HAP-1 (cell line): ENCODE results near the gene NRP1.
A peak's percentile ranks its signal among the peaks of the same experiment; 100 is the strongest.

Experiments used
- DNase-seq, 2 experiments: peaks; one replicate each; pipeline ENCODE4 v3.0.0-alpha.2; 2016 to 2020; ENCODE audit warnings: low spot score in 2 of 2
- H3K27me3 ChIP-seq: fragments of 250-450 bp; sonication (Bioruptor Pico); 2 replicates; pipeline ENCODE4 v1.5.1; 2020; ENCODE audit warnings: low read depth, mild to moderate bottlenecking, moderate library complexity
- H3K36me3 ChIP-seq: fragments of 250-450 bp; sonication (Bioruptor Pico); replicated peaks from 2 replicates; pipeline ENCODE4 v1.5.1; 2020; ENCODE audit warnings: mild to moderate bottlenecking
- H3K4me1 ChIP-seq: fragments of 250-450 bp; sonication (Bioruptor Pico); 2 replicates; pipeline ENCODE4 v1.5.1; 2020; ENCODE audit warnings: mild to moderate bottlenecking
- H3K4me3 ChIP-seq: fragments of 250-450 bp; sonication (Bioruptor Pico); 2 replicates; pipeline ENCODE4 v1.5.1; 2020; ENCODE audit warnings: mild to moderate bottlenecking, moderate library complexity
- H3K9me3 ChIP-seq: fragments of 250-450 bp; sonication (Bioruptor Pico); 2 replicates; pipeline ENCODE4 v1.5.1; 2020; ENCODE audit warnings: mild to moderate bottlenecking, moderate library complexity
- in situ Hi-C: fragments of 300-500 bp; cut with MboI; formaldehyde crosslinking; loops from 3 replicates; pipeline ENCODE4 v1.14.3; 2020; ENCODE audit warnings: low sequenced_read_pairs, inconsistent platforms, mixed read lengths

NRP1 gene

GRCh38 chr10:33327751-33328150 is 6.7 kb downstream of the NRP1 start:
- in situ Hi-C loops, result loop anchor here (25.0 kb wide), 3 partner anchors 860 to 1310 kb away; no protein-coding TSS in a partner anchor
- H3K9me3 ChIP-seq, result no peaks in the 10 kb centered on the region
- H3K36me3 ChIP-seq, result peaks cover 12% of the 10 kb centered on the region

GRCh38 chr10:33326933-33327332 is 7.5 kb downstream of the NRP1 start:
- no peak overlapping the region for H3K4me3 ChIP-seq
- DNase-seq, result no peak
- H3K27me3 ChIP-seq, result no peaks in the 10 kb centered on the region
- in situ Hi-C loops, result loop anchor here (25.0 kb wide), 3 partner anchors 860 to 1310 kb away; no protein-coding TSS in a partner anchor
- peaks cover 49% of the 10 kb centered on the region for H3K4me1 ChIP-seq
- no peaks in the 10 kb centered on the region for H3K9me3 ChIP-seq
- H3K36me3 ChIP-seq, result peaks cover 12% of the 10 kb centered on the region

More at GRCh38 chr10:33327751-33328150, 6.7 kb downstream of the NRP1 start:
- H3K27me3 ChIP-seq, result no peaks in the 10 kb centered on the region
- H3K4me3 ChIP-seq, result no peak overlapping the region
- peaks cover 49% of the 10 kb centered on the region for H3K4me1 ChIP-seq
- no peak for DNase-seq

DNA sequence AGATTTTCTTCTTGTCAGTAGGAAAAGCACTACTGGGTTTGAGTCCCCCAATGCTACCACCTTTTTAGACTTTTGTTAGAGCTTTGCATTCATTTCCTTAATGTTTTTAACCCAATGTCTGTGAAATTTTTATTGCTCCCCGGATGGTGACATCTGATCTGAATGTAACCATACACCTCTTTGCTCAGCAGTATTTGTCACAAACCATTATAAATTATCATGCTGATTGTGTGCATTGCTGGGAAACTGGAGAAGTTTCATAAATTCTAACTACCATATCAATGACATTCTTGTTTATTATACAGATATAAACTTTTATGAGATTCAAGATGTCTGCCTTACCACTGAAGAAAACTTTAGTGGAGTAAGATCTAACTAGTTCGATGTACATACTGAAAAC is 8.5 kb downstream of the NRP1 start:
- Histone ChIP-seq H3K27me3 (no peaks in the 10 kb centered on the region), H3K4me1 (peaks cover 44% of the 10 kb centered on the region), H3K36me3 (peaks cover 15% of the 10 kb centered on the region), H3K9me3 (no peaks in the 10 kb centered on the region), H3K4me3 (no peak overlapping the region)
- peak in 1 of 2 experiments; percentile 72 for DNase-seq
- in situ Hi-C loops, result loop anchor here (25.0 kb wide), 3 partner anchors 861 to 1311 kb away; no protein-coding TSS in a partner anchor

DNA sequence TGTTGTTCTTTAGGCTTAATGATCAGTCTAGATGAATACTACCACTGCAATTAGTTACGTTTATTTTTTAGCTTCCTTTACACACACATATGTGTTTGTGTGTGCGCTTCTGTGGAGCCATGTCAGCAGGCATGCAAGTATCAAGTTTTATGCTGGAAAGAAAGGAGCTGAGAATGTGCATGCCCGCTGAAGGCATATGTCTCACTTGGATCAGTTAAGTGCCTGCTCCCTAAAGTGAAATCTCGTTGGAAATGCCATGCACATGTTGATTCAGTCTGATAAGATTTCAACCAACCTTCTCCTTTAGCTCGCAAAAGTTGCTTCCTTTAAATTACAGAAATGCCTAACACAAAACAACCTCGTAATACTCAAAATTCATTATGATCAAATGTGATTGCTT is 10.7 kb downstream of the NRP1 start:
- no peak for DNase-seq
- in situ Hi-C loops, result no loop called here
- H3K36me3 ChIP-seq, result peaks cover 3% of the 10 kb centered on the region; the same call in 1 of the 2 replicates
- no peak overlapping the region for H3K4me3 ChIP-seq
- H3K4me1 ChIP-seq, result peaks cover 44% of the 10 kb centered on the region
- no peaks in the 10 kb centered on the region for H3K9me3 ChIP-seq
- H3K27me3 ChIP-seq, result no peaks in the 10 kb centered on the region

DNA sequence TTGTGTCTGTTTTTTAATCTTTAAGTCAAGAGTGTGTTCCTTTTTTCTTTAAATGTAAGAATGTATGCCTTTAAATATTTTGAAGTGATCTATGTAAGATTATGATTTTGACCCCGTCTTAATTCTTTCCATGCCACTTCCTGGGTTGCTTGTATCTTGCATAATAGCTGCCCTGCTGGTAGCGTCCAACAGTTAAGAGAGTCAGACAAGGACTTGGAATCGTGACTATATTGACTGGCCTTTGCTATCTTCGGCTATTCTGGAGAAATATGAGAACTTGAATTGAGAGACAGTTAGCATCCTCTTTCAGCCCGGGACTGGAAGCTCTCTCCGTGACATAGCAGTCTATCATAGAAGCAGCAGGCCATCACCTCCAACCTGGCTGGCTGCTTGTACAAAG is 13.0 kb downstream of the NRP1 start:
- Histone ChIP-seq H3K4me1 (peaks cover 26% of the 10 kb centered on the region), H3K36me3 (0 out of 2 replicates have a peak, but pooled peaks cover 3% of the 10 kb centered on the region), H3K27me3 (no peaks in the 10 kb centered on the region), H3K9me3 (no peaks in the 10 kb centered on the region), H3K4me3 (no peak overlapping the region)
- DNase-seq, result no peak
- in situ Hi-C loops, result no loop called here

DNA sequence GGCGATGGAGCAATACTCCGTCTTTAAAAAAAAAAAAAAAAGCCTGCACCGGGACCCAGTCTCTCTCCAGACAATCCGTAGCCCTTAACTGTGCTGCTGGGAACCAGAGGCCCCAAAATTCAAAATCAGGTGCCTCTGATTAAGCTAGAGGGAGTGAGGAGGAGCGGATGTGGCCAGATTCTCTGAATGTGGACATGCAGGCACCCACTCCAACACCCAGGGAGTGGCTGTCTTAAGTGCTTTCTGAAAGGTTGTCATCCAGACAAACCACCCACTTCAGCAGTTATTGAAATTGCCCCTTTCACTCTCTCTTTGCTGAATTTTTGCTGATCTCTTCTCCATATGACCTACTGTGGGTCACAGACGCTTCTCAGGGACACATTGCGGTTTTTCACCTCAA is 14.2 kb downstream of the NRP1 start:
- Histone ChIP-seq H3K4me1 (peaks cover 17% of the 10 kb centered on the region), H3K36me3 (0 out of 2 replicates have a peak, but pooled peaks cover 3% of the 10 kb centered on the region), H3K4me3 (no peak overlapping the region), H3K9me3 (no peaks in the 10 kb centered on the region), H3K27me3 (no peaks in the 10 kb centered on the region)
- DNase-seq, result no peak
- in situ Hi-C loops, result no loop called here

DNA sequence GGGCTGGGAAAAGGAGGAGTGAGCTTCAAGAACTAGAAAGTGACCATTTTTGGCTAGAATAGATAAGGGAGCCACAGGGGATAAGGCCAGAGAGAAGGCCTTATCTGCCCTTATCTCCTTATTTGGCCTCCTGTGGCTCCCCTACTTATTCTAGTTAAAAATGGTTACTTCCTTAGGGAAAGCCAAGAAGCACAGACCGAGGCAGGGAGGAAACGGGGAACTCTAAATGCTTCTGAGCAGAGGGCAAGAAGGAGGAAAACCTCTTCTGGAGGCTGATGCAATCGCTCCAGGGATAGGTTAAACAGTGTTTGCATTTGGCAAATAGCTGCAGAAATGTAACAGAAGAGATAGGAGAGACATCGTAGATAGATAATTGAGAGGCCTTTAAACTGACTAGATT is 18.6 kb downstream of the NRP1 start:
- 0 out of 2 replicates have a peak, but pooled peaks cover 3% of the 10 kb centered on the region for H3K36me3 ChIP-seq
- DNase-seq, result no peak

DNA sequence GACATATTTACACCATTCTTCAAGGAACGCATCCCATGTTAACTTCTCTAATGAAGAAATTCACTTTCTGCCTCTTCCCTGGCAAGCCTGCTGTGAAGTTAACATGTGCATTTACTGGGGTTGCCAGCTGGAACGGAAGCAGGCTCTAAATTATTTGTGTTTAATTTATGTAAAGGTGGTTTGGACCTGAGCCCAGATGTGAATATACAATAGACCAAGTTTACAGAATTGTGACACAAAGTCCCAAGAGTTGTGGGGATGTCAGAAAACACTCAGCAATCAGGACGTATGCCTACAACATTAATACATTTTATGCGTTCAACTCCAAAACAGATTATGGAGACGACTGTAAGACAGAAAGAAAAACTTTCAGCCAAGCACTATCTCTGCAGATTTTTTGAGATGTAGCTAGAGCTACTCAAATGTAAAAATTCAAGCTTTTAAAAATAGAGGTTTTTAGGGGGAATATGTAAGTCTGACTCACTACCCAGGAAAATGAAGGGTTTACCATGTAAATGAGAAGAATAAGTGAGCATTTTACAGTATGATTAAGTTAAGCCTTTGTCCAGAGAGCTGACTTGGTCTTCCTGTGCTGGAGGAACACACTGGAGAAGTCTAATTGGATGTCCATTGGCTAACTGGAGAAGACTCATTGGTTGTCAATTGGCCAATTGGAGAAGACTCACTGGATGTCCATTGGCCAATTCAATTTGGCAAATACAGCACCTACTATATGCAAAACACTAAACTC is 19.5 kb downstream of the NRP1 start:
- Histone ChIP-seq H3K36me3 (0 out of 2 replicates have a peak, but pooled peaks cover 3% of the 10 kb centered on the region), H3K4me1 (peaks cover 7% of the 10 kb centered on the region), H3K9me3 (no peaks in the 10 kb centered on the region), H3K4me3 (no peak overlapping the region), H3K27me3 (no peaks in the 10 kb centered on the region)
- in situ Hi-C loops, result no loop called here
- no peak for DNase-seq

More for the DNA sequence above, 18.6 kb downstream of the NRP1 start:
- H3K4me3 ChIP-seq, result no peak overlapping the region
- in situ Hi-C loops, result no loop called here
- H3K27me3 ChIP-seq, result no peaks in the 10 kb centered on the region
- no peaks in the 10 kb centered on the region for H3K9me3 ChIP-seq
- H3K4me1 ChIP-seq, result peaks cover 7% of the 10 kb centered on the region

DNA sequence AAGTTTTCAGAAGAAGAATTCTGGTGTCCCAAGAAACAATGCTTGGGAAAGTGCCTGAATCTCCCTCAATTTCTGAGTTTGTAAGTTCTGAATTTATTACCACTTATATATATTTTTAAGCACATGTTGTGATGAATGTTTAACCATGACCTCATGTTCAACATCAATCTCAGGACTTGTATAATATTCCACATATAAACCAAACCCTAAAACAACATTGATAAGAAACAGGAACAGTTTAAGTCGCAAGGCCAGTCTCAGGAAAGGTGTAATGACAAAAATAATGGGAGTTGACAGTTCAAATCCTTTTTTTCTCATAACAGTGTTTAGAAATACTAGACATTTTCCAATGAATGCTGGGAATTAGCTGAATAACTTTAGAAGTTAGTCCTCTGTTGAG is 22.8 kb downstream of the NRP1 start:
- Histone ChIP-seq H3K4me1 (peaks cover 18% of the 10 kb centered on the region), H3K4me3 (no peak overlapping the region), H3K27me3 (no peaks in the 10 kb centered on the region), H3K36me3 (0 out of 2 replicates have a peak, but pooled peaks cover 3% of the 10 kb centered on the region), H3K9me3 (no peaks in the 10 kb centered on the region)
- in situ Hi-C loops, result no loop called here
- no peak for DNase-seq

DNA sequence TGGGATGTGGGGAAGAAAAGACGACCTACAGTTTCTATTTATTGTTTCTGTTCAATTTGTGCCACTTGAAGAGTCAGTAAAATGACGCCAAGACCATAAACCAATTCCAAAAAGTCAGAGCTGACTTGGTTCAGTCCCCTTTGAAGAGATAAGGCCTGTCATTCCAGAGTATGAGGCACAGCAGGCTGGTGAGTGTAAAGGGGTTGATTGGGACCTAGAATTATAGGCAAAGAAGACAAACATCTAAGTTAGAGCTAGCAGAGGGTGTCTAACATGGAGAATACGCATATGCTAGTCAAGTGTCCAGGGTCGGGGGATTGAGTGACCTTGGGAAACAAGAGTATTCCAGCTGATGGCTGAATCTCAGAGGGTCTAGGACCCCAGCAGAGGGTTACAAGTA is 23.6 kb downstream of the NRP1 start:
- H3K36me3 ChIP-seq, result 0 out of 2 replicates have a peak, but pooled peaks cover 3% of the 10 kb centered on the region
- no peaks in the 10 kb centered on the region for H3K9me3 ChIP-seq
- H3K4me1 ChIP-seq, result peaks cover 26% of the 10 kb centered on the region
- in situ Hi-C loops, result no loop called here
- DNase-seq, result no peak
- no peaks in the 10 kb centered on the region for H3K27me3 ChIP-seq
- H3K4me3 ChIP-seq, result no peak overlapping the region

- 0 out of 2 replicates have a peak, but pooled peaks cover 3% of the 10 kb centered on the region for H3K36me3 ChIP-seq
- in situ Hi-C loops, result no loop called here
- H3K27me3 ChIP-seq, result no peaks in the 10 kb centered on the region
- H3K9me3 ChIP-seq, result no peaks in the 10 kb centered on the region
- no peak overlapping the region for H3K4me3 ChIP-seq
- DNase-seq, result no peak
- peaks cover 20% of the 10 kb centered on the region for H3K4me1 ChIP-seq
Measured at GRCh38 chr10:33309406-33309805, 25.1 kb downstream of the NRP1 start.

- Histone ChIP-seq H3K36me3 (0 out of 2 replicates have a peak, but pooled peaks cover 1% of the 10 kb centered on the region), H3K9me3 (no peaks in the 10 kb centered on the region), H3K4me1 (peaks cover 20% of the 10 kb centered on the region), H3K27me3 (no peaks in the 10 kb centered on the region), H3K4me3 (no peak overlapping the region)
- in situ Hi-C loops, result no loop called here
- DNase-seq, result no peak
Measured at GRCh38 chr10:33307835-33308234, 26.6 kb downstream of the NRP1 start.

DNA sequence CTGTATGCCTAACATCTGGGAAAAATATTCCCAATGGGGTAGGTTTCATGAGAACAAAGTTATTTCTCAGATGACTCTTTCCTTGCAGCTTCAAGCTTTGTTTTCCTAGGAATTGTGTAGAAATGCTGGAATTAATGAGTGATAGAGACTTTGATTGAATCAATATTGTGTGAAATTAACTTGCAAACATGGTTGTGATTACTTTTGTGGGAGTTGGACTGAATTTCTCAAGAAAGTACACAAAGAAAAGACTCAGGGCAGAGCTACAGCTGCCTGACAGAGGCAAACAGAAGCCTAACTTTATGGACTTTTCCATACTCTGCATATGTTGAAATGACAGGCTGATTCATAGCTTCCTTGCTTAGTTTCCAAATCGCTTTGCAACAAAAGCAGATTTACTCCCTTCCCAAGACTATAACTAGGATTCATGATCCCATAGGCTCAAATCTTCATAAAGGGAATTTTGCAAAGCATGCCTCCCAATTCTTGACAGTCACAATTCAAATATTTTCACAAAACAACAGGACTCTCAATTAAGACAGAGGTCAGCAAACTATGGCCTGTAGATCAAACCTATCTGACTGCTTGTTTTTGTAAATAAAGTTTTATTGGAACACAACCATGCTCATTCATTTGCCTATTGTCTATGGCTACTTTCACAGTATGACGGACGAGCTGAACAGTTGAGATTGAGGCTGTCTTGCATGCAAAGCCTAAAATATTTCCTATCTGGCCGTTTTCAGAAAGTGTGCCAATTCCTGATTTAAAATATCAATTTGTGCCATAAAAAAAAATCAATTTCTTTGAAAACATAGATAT is 27.6 kb downstream of the NRP1 start:
- H3K4me3 ChIP-seq, result no peak overlapping the region
- in situ Hi-C loops, result no loop called here

DNA sequence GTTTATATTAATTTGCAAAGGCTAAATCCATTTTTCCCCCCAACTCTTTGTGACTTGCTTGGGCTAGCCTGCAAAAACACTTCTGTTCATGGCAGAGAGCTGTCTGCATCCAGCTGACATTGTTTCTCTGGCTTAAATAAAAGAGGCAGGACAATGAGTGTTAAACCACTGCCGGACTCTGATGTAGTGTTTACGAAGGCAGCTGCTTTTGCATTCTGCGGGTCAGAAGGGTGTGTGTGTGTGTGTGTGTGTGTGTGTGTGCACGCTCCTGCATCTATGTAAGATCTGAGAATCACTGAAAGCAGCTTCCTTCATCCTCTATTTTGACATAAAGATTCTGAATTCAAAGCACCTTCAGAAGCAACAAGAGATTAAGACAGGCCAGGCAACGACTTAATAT is 28.3 kb downstream of the NRP1 start:
- DNase-seq, result peak; percentile 61 to 63
- H3K4me3 ChIP-seq, result no peak overlapping the region
- no peaks in the 10 kb centered on the region for H3K9me3 ChIP-seq
- in situ Hi-C loops, result no loop called here
- H3K27me3 ChIP-seq, result no peaks in the 10 kb centered on the region
- H3K4me1 ChIP-seq, result peaks cover 20% of the 10 kb centered on the region
- H3K36me3 ChIP-seq, result no peaks in the 10 kb centered on the region; the same call in 1 of the 2 replicates

More for the DNA sequence above, 27.6 kb downstream of the NRP1 start:
- H3K9me3 ChIP-seq, result no peaks in the 10 kb centered on the region
- no peaks in the 10 kb centered on the region for H3K27me3 ChIP-seq
- H3K36me3 ChIP-seq, result no peaks in the 10 kb centered on the region
- H3K4me1 ChIP-seq, result peaks cover 20% of the 10 kb centered on the region
- no peak for DNase-seq
